Prostate gland (tissue), 2 donors: ENCODE measurements around the gene SLC26A9.

Source experiments
- CTCF ChIP-seq, 4 experiments: fragments of 200-600 bp in 2 of 4; fragments of 450-650 bp in 2 of 4; sonication (generic) in 2 of 4; IDR thresholded peaks; 1 replicate in 3 of 4; 2 replicates in 1 of 4; pipeline ENCODE4 v1.5.1; 2016 to 2019; ENCODE audit warnings: antibody characterized with exemption in 4 of 4, mild to moderate bottlenecking in 2 of 4, moderate library complexity in 2 of 4
- POLR2A ChIP-seq: fragments of 450-650 bp; IDR thresholded peaks from one replicate; pipeline ENCODE4 v1.6.1; 2016; ENCODE audit warnings: antibody characterized with exemption, mild to moderate bottlenecking
- POLR2AphosphoS5 ChIP-seq: sonication (generic); formaldehyde crosslinking; IDR thresholded peaks from one replicate; pipeline ENCODE4 v1.6.1; 2017; ENCODE audit warnings: antibody characterized with exemption

- TF ChIP-seq CTCF (IDR thresholded peaks at IDR 0.05) (no peak), POLR2A (no peak), POLR2AphosphoS5 (no peak)
Measured at GRCh38 chr1:205971082-205971481, 27.8 kb upstream of the SLC26A9 start.
